IMR-90 (cell line): ENCODE results near the gene DVL1. TPM values are rescaled to one million over a fixed set of nuclear protein-coding genes. Genes with fewer than 3 reads are reported as not detected.
A peak's percentile ranks its signal among the peaks of the same experiment; 100 is the strongest.

Experiments
- ATAC-seq: fragments of 200-7000 bp; cut with Tn5 transposase; 2 replicates; pipeline ENCODE4 v1.9.1; 2020; ENCODE audit warnings: low read depth, mild to moderate bottlenecking, moderate library complexity
- BruUV-seq: library from RNA; stranded (reverse); fragments of 400-500 nt; replicated peaks from 2 replicates; lab custom pipeline; 2021; lab: Mats Ljungman, UMichigan
- CTCF ChIA-PET: fragments of 300-600 bp; formaldehyde crosslinking; extraction: SDS; loops from one replicate; lab custom pipeline; 2021; ENCODE audit warnings: antibody characterized with exemption; lab: Yijun Ruan, JAX
- POLR2A ChIA-PET: fragments of 300-600 bp; sonication (Branson Sonifier 250); formaldehyde crosslinking; loops from one replicate; lab custom pipeline; 2022; ENCODE audit warnings: antibody characterized with exemption; ENCODE audit not compliant: unreplicated experiment; lab: Charles Lee
- DNase-seq: peaks from one replicate; pipeline ENCODE4 v3.0.0; 2013
- H2AFZ ChIP-seq: replicated peaks from 2 replicates; pipeline ENCODE3; 2013; ENCODE audit warnings: low read length, mild to moderate bottlenecking; ENCODE audit not compliant: poor library complexity
- H2AK5ac ChIP-seq: 2 replicates; pipeline ENCODE4 v1.6.1; 2013; ENCODE audit warnings: low read depth, low read length, inconsistent platforms
- H2AK9ac ChIP-seq: replicated peaks from 2 replicates; pipeline ENCODE3; 2013; ENCODE audit warnings: mild to moderate bottlenecking, low read depth, low read length, moderate library complexity; ENCODE audit not compliant: poor library complexity
- H2BK120ac ChIP-seq: 2 replicates; pipeline ENCODE4 v1.6.1; 2013; ENCODE audit warnings: low read depth, low read length, inconsistent platforms
- H2BK15ac ChIP-seq: 3 replicates; pipeline ENCODE4 v1.6.1; 2013; ENCODE audit warnings: low read depth, low read length, inconsistent platforms
- H2BK20ac ChIP-seq: 2 replicates; pipeline ENCODE4 v1.6.1; 2013; ENCODE audit warnings: low read depth, mild to moderate bottlenecking, inconsistent platforms, low read length, moderate library complexity
- H2BK5ac ChIP-seq: 2 replicates; pipeline ENCODE4 v1.6.1; 2013; ENCODE audit warnings: mild to moderate bottlenecking, low read depth, low read length, inconsistent platforms; ENCODE audit not compliant: poor library complexity, severe bottlenecking
- H3K14ac ChIP-seq: replicated peaks from 2 replicates; pipeline ENCODE4 v1.6.1; 2013; ENCODE audit warnings: low read depth, low read length, inconsistent platforms
- H3K18ac ChIP-seq: 2 replicates; pipeline ENCODE4 v1.6.1; 2013; ENCODE audit warnings: low read depth, low read length, control low read depth
- H3K23ac ChIP-seq: 2 replicates; pipeline ENCODE4 v1.6.1; 2013; ENCODE audit warnings: low read depth, low read length, inconsistent platforms
- H3K27ac ChIP-seq: 2 replicates; pipeline ENCODE4 v1.5.1; 2013; ENCODE audit warnings: mild to moderate bottlenecking, control low read depth, low read length; ENCODE audit not compliant: insufficient read depth
- H3K27me3 ChIP-seq: 2 replicates; pipeline ENCODE4 v1.6.1; 2013; ENCODE audit warnings: low read length; ENCODE audit not compliant: control insufficient read depth, insufficient read depth
- H3K36me3 ChIP-seq: 2 replicates; pipeline ENCODE4 v1.6.1; 2013; ENCODE audit warnings: low read length, mixed read lengths; ENCODE audit not compliant: control insufficient read depth, insufficient read depth
- H3K4ac ChIP-seq: 2 replicates; pipeline ENCODE4 v1.6.1; 2013; ENCODE audit warnings: low read depth, low read length, inconsistent platforms
- H3K4me1 ChIP-seq: 2 replicates; pipeline ENCODE4 v1.6.1; 2013; ENCODE audit warnings: low read length, mixed read lengths; ENCODE audit not compliant: control insufficient read depth, insufficient read depth
- H3K4me2 ChIP-seq: 2 replicates; pipeline ENCODE4 v1.6.1; 2013; ENCODE audit warnings: low read depth, mild to moderate bottlenecking, control low read depth, low read length, moderate library complexity
- H3K4me3 ChIP-seq: 2 replicates; pipeline ENCODE4 v1.5.1; 2013; ENCODE audit warnings: low read depth, mild to moderate bottlenecking, control low read depth, low read length, moderate library complexity; ENCODE audit not compliant: insufficient read depth
- H3K56ac ChIP-seq: 2 replicates; pipeline ENCODE4 v1.6.1; 2013; ENCODE audit warnings: low read length, inconsistent platforms; ENCODE audit not compliant: insufficient read depth; ENCODE audit errors: extremely low read depth
- H3K79me1 ChIP-seq, 2 experiments: 2 replicates each; pipeline ENCODE4 v1.6.1; 2013; ENCODE audit warnings: low read length in 2 of 2, inconsistent platforms in 1 of 2, low read depth in 1 of 2
- H3K9ac ChIP-seq: 2 replicates; pipeline ENCODE4 v1.6.1; 2013; ENCODE audit warnings: low read depth, low read length, control low read depth
- H3K9me1 ChIP-seq: 2 replicates; pipeline ENCODE4 v1.6.1; 2013; ENCODE audit warnings: low read length, inconsistent platforms; ENCODE audit not compliant: insufficient read depth
- H3K9me3 ChIP-seq: 2 replicates; pipeline ENCODE4 v1.6.1; 2013; ENCODE audit warnings: low read length; ENCODE audit not compliant: control insufficient read depth, insufficient read depth
- H4K20me1 ChIP-seq: 2 replicates; pipeline ENCODE4 v1.6.1; 2013; ENCODE audit warnings: low read length, inconsistent platforms; ENCODE audit not compliant: insufficient read depth
- H4K5ac ChIP-seq: 2 replicates; pipeline ENCODE4 v1.6.1; 2013; ENCODE audit warnings: mild to moderate bottlenecking, low read depth, low read length, control low read depth
- H4K8ac ChIP-seq, 2 experiments: 2 replicates each; pipeline ENCODE4 v1.6.1; 2013; ENCODE audit warnings: low read depth in 2 of 2, low read length in 2 of 2, control low read depth in 1 of 2, inconsistent platforms in 1 of 2
- H4K91ac ChIP-seq: 2 replicates; pipeline ENCODE4 v1.6.1; 2013; ENCODE audit warnings: low read depth, low read length, inconsistent platforms; ENCODE audit not compliant: insufficient read depth
- BHLHE40 ChIP-seq: fragments of 150-350 bp; IDR thresholded peaks from 2 replicates; pipeline ENCODE4 v1.6.1; 2016; ENCODE audit warnings: mild to moderate bottlenecking, low read depth, low read length
- FOS ChIP-seq: fragments of 150-350 bp; IDR thresholded peaks from 2 replicates; pipeline ENCODE4 v1.6.1; 2016; ENCODE audit warnings: low read depth, low read length
- MAFK ChIP-seq: IDR thresholded peaks from 2 replicates; pipeline ENCODE4 v1.6.1; 2012; ENCODE audit warnings: low read depth, low read length, improper control_type of control experiment
- MXI1 ChIP-seq: IDR thresholded peaks from 2 replicates; pipeline ENCODE4 v1.6.1; 2012; ENCODE audit warnings: low read depth, mild to moderate bottlenecking, low read length, moderate library complexity, borderline replicate concordance
- POLR2A ChIP-seq: IDR thresholded peaks from 2 replicates; pipeline ENCODE4 v1.6.1; 2012; ENCODE audit warnings: mild to moderate bottlenecking, low read depth, low read length
- WGBS, 2 experiments: methylation state at CpG; one replicate each; pipeline versions ENCODE4 v1.1.5 to v1.1.7; 2013; ENCODE audit warnings: missing lambda C conversion rate in 2 of 2; ENCODE audit not compliant: insufficient read length in 1 of 2; ENCODE audit errors: extremely low coverage in 2 of 2; 5-methylcytosine and 5-hydroxymethylcytosine counted together
- dilution Hi-C: fragments of 300-500 bp; cut with HindIII; formaldehyde crosslinking; loops from one replicate; pipeline ENCODE4 v1.14.3; 2018; ENCODE audit warnings: low sequenced_read_pairs; ENCODE audit not compliant: unreplicated experiment
- in situ Hi-C: fragments of 300-500 bp; cut with MboI; formaldehyde crosslinking; loops from 3 replicates; pipeline ENCODE4 v1.14.3; 2019; ENCODE audit warnings: low sequenced_read_pairs, inconsistent platforms, mixed read lengths
- intact Hi-C: fragments of 100-400 bp; cut with micrococcal nuclease; formaldehyde crosslinking; loops from 2 replicates; pipeline ENCODE4 v1.10.0; 2022
- polyA plus RNA-seq, 3 experiments: library from polyadenylated mRNA; depleted of rRNA; stranded (reverse); fragments of >200 nt; gene quantifications; 2 replicates each; pipeline ENCODE4 v1.2.3, GENCODE V29; 2012; ENCODE audit warnings: low replicate concordance in 1 of 3
- total RNA-seq: library from RNA; depleted of rRNA; stranded (reverse); fragments of >200 nt; gene quantifications from 2 replicates; pipeline ENCODE4 v1.2.3, GENCODE V29; 2012

The DVL1 gene
- total and polyA plus RNA-seq, 2 of the 4 experiments (the other 2 are of a cell fraction): 27.2 to 35.9 TPM

GRCh38 chr1:1318131-1318652, 31.0 kb downstream of the DVL1 start:
- Histone ChIP-seq H2AFZ (no peak overlapping the region), H3K9me1 (peaks cover 4% of the 10 kb centered on the region), H3K27me3 (no peaks in the 10 kb centered on the region), H4K91ac (no peak overlapping the region), H2BK120ac (no peak overlapping the region), H3K27ac (no peak overlapping the region), H3K79me1 (peaks cover 14 to 79% of the 10 kb centered on the region in 2 experiments), H3K14ac (no peak overlapping the region), H2AK5ac (peak overlapping the region; percentile 20; the same call in 1 of the 2 replicates), H3K4ac (no peak overlapping the region), H3K9me3 (no peaks in the 10 kb centered on the region), H2BK15ac (no peak overlapping the region), H3K9ac (no peak overlapping the region), H2AK9ac (no peak overlapping the region), H3K23ac (no peak overlapping the region), H3K36me3 (peaks cover 51% of the 10 kb centered on the region), H3K4me2 (no peak overlapping the region), H4K20me1 (peaks cover 74% of the 10 kb centered on the region), H2BK5ac (no peak overlapping the region), H3K56ac (no peak overlapping the region), H3K4me3 (no peak overlapping the region), H4K8ac (no peak overlapping the region), H4K5ac (no peak overlapping the region), H3K18ac (no peak overlapping the region), H3K4me1 (peaks cover 11% of the 10 kb centered on the region; the same call in 1 of the 2 replicates), H2BK20ac (no peak overlapping the region)
- intact Hi-C loops (no loop called here), in situ Hi-C loops (no loop called here), dilution Hi-C loops (no loop called here)
- peak; percentile 81 for TF ChIP-seq FOS
- 0 out of 2 replicates have a peak, but pooled peaks have one; percentile 55 for TF ChIP-seq MXI1
- no peak for TF ChIP-seq MAFK
- peak; percentile 54; the same call in 1 of the 2 replicates for TF ChIP-seq BHLHE40
- peak; percentile 32; the same call in 1 of the 2 replicates for TF ChIP-seq POLR2A
- DNase-seq (peak; percentile 95), ATAC-seq (peak; percentile 87)
- WGBS, 2 experiments: 33% methylated on average over 2 of the region's 9 CpGs; no CpG with 5 or more reads in 1 of the 2 experiments
- BruUV-seq: TSS peak; percentile 37
- ChIA-PET CTCF (interaction anchor here (0.6 kb wide), 1 partner anchor 39 kb away, joined by 3 read pairs; no protein-coding TSS in a partner anchor), POLR2A (no interaction called here)
